ENCODE data around the gene HOXD13.

- TF ChIP-seq POLR2AphosphoS5 (IDR thresholded peaks at IDR 0.05; ENCODE audit: low read depth, low read length) = no peak
- no peak for TF ChIP-seq POLR2A (IDR thresholded peaks at IDR 0.05; ENCODE audit: low read depth, low read length)
Measured at GRCh38 chr2:176128982-176129796, 36.7 kb downstream of the HOXD13 start, which contains the start of gene HOXD8.

All from GM12892 (cell line).